Effector CD8-positive, alpha-beta T cell (primary cell): ENCODE measurements around the gene GORASP1.
A peak's percentile ranks its signal among the peaks of the same experiment; 100 is the strongest.

ENCODE experiments used
- DNase-seq: peaks from one replicate; lab custom pipeline; 2025; lab: John Stamatoyannopoulos, UW

The GORASP1 gene

GRCh38 chr3:39141171-39141995 lies 34.0 kb upstream of the GORASP1 start:
- no peak for DNase-seq

- DNase-seq, result no peak
Measured at GRCh38 chr3:39140341-39140971, 33.0 kb upstream of the GORASP1 start.

- no peak for DNase-seq
Measured at GRCh38 chr3:39139442-39139841, 32.0 kb upstream of the GORASP1 start.

- no peak for DNase-seq
Measured at GRCh38 chr3:39138804-39139415, 31.5 kb upstream of the GORASP1 start.

GRCh38 chr3:39137991-39138803 lies 30.8 kb upstream of the GORASP1 start:
- DNase-seq, result no peak

GRCh38 chr3:39137435-39137936 lies 30.1 kb upstream of the GORASP1 start:
- DNase-seq, result no peak

- DNase-seq, result no peak
Measured at GRCh38 chr3:39136533-39137434, 29.4 kb upstream of the GORASP1 start.

GRCh38 chr3:39135170-39135805 lies 27.9 kb upstream of the GORASP1 start:
- no peak for DNase-seq

GRCh38 chr3:39134305-39134704 lies 26.9 kb upstream of the GORASP1 start:
- DNase-seq, result no peak

- DNase-seq, result no peak
Measured at GRCh38 chr3:39133822-39134221, 26.4 kb upstream of the GORASP1 start.

GRCh38 chr3:39133093-39133490 lies 25.7 kb upstream of the GORASP1 start:
- no peak for DNase-seq

- no peak for DNase-seq
Measured at GRCh38 chr3:39132096-39133092, 25.0 kb upstream of the GORASP1 start.

GRCh38 chr3:39130693-39131265 lies 23.4 kb upstream of the GORASP1 start:
- DNase-seq, result no peak

GRCh38 chr3:39130026-39130425 lies 22.6 kb upstream of the GORASP1 start:
- no peak for DNase-seq

- no peak for DNase-seq
Measured at GRCh38 chr3:39128951-39129350, 21.5 kb upstream of the GORASP1 start.

GRCh38 chr3:39127908-39128304 lies 20.5 kb upstream of the GORASP1 start:
- no peak for DNase-seq

- DNase-seq, result no peak
Measured at GRCh38 chr3:39127269-39127907, 20.0 kb upstream of the GORASP1 start.

- peak; percentile 27 for DNase-seq
Measured at GRCh38 chr3:39126532-39127071, 19.2 kb upstream of the GORASP1 start.
